Measurements from ENCODE around the gene CCR7. TPM values are rescaled to one million over a fixed set of nuclear protein-coding genes. Genes with fewer than 3 reads are reported as not detected.

CCR7 gene
- total and polyA plus RNA-seq, 2 of the 13 experiments (the other 11 are each of a cell fraction or from before 2014, with no cell fraction given) = 0.04 to 0.53 TPM

DNA sequence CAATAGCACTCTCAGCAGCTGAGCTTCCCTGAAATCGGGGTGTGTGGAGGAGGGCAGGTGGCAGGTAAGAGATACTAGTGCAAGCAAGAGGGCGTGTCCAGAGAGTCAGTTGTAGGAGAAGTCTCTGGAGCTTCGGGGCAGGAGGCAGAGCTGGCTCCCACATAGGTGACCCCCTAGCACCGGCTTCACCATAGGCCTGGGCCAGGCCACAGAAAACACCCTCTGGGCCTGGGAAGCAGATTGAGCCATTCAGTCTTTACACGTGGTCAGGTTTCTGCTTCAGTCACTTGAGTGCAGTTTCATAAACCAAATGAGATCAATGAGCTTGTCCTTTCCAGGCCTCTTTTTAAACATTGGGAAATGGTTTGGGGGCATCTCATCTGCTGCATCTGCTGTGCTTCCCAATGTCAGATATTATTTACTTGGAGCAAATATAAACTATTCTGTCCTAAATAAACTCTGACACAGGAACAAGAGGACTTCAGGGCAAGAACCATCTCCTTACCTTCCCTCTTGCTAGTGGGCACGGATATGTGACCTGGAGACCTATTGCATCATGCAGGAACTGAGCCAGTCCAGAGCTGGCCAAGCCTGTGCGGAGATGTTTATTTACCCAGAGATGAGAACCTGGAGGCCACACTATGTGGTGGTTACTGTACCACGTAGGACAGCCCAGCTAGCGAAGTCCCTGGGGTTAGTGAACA is 16.1 kb downstream of the CCR7 start (continued):
- TF ChIP-seq, protein P1, sequence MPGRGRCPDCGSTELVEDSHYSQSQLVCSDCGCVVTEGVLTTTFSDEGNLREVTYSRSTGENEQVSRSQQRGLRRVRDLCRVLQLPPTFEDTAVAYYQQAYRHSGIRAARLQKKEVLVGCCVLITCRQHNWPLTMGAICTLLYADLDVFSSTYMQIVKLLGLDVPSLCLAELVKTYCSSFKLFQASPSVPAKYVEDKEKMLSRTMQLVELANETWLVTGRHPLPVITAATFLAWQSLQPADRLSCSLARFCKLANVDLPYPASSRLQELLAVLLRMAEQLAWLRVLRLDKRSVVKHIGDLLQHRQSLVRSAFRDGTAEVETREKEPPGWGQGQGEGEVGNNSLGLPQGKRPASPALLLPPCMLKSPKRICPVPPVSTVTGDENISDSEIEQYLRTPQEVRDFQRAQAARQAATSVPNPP (CRISPR knock-in tag; IDR thresholded peaks at IDR 0.05) = peak; percentile 28; the same call in 1 of the 2 replicates
- TF ChIP-seq KLF16 (CRISPR knock-in tag; IDR thresholded peaks at IDR 0.05) (peak in 1 of 2 experiments; percentile 98; a peak in 2 of 4 replicates), HOXA9 (CRISPR knock-in tag; IDR thresholded peaks at IDR 0.05; ENCODE audit: borderline replicate concordance) (no peak), TARDBP (CRISPR knock-in tag; IDR thresholded peaks at IDR 0.05) (peak; percentile 98), ZBTB39 (CRISPR knock-in tag; IDR thresholded peaks at IDR 0.05) (peak; percentile 42; the same call in 1 of the 2 replicates), TFDP2 (CRISPR knock-in tag; IDR thresholded peaks at IDR 0.05) (0 out of 2 replicates have a peak, but pooled peaks have one; percentile 56), ZNF207 (IDR thresholded peaks at IDR 0.05; ENCODE audit: borderline replicate concordance) (no peak), GPBP1L1 (CRISPR knock-in tag; IDR thresholded peaks at IDR 0.05) (no peak), MYC (CRISPR knock-in tag; IDR thresholded peaks at IDR 0.05; ENCODE audit: borderline replicate concordance) (peak; percentile 85), KDM1A (CRISPR knock-in tag; IDR thresholded peaks at IDR 0.05) (peak; percentile 97), ZNF335 (CRISPR knock-in tag; IDR thresholded peaks at IDR 0.05) (peak; percentile 92), ESRRA (CRISPR knock-in tag; IDR thresholded peaks at IDR 0.05; ENCODE audit: low read depth) (peak; percentile 91), ZKSCAN1 (IDR thresholded peaks at IDR 0.05; ENCODE audit: low read length) (peak; percentile 99), ZNF737 (CRISPR knock-in tag; IDR thresholded peaks at IDR 0.05; ENCODE audit: borderline replicate concordance) (peak; percentile 28; the same call in 1 of the 2 replicates), ZNF337 (CRISPR knock-in tag; IDR thresholded peaks at IDR 0.05; ENCODE audit: borderline replicate concordance, low read depth) (0 out of 2 replicates have a peak, but pooled peaks have one; percentile 59), ATAD3A (CRISPR knock-in tag; IDR thresholded peaks at IDR 0.05) (no peak), CREM (IDR thresholded peaks at IDR 0.05) (peak; percentile 86; the same call in 1 of the 2 replicates), CREM (CRISPR knock-in tag; IDR thresholded peaks at IDR 0.05) (no peak), TBL1XR1 (IDR thresholded peaks at IDR 0.05; ENCODE audit: borderline replicate concordance, low read length, partially characterized antibody) (peak; percentile 61)
